ENCODE data around the gene BBS10. TPM values are rescaled to one million over a fixed set of nuclear protein-coding genes. Genes with fewer than 3 reads are reported as not detected.
A peak's percentile ranks its signal among the peaks of the same experiment; 100 is the strongest.
"Not testable (repeated sequence)": the region's sequence is repeated elsewhere in the genome, so short reads cannot be mapped to it uniquely, and the experiment has no call there.

The BBS10 gene
- 1 to 10 TPM in 4 of 6 donors, under 1 TPM in 1, not detected in 1; 0.90 to 4.2 (median 3.5) TPM for polyA plus RNA-seq (ENCODE audit: low read depth in 6 of 6)

GRCh38 chr12:76348079-76348901 lies at the start of gene BBS10:
Gene BBS10, minus strand, starts transcription at chr12:76348415. Its CDS starts 57 bp downstream, at chr12:76348358.
- no peaks in the 10 kb centered on the region for H3K9me3 Mint-ChIP-seq
- H3K4me1 Mint-ChIP-seq = peaks cover 9 to 37% (median 34%) of the 10 kb centered on the region in 3 donors
- H3K4me3 Mint-ChIP-seq = peak within 1 kb of the TSS; percentile 84 to 98 (median 96)

GRCh38 chr12:76391461-76391860 lies 43.2 kb upstream of the BBS10 start:
- Mint-ChIP-seq H3K27me3 (no peaks in the 10 kb centered on the region), H3K4me1 (no peaks in the 10 kb centered on the region), H3K27ac (peak overlapping the region in 2 of 6 donors; percentile 8 to 39), H3K36me3 (peaks cover 21 to 39% of the 10 kb centered on the region in 2 donors), H3K4me3 (no peak overlapping the region), H3K9me3 (no peaks in the 10 kb centered on the region)
- ATAC-seq (ENCODE audit: low read depth in 2 of 2) (no peak), DNase-seq (no peak)

More at GRCh38 chr12:76348079-76348901, at the start of gene BBS10:
- ATAC-seq (ENCODE audit: low read depth in 2 of 2) (peak; percentile 97), DNase-seq (peak; percentile 92)
- Mint-ChIP-seq H3K36me3 (no peaks in the 10 kb centered on the region), H3K27ac (peak within 1 kb of the TSS; percentile 39 to 95 (median 91)), H3K27me3 (no peaks in the 10 kb centered on the region)

- Mint-ChIP-seq H3K9me3 (no peaks in the 10 kb centered on the region), H3K4me1 (no peaks in the 10 kb centered on the region), H3K4me3 (no peak overlapping the region), H3K36me3 (peaks cover 30 to 46% of the 10 kb centered on the region in 2 donors), H3K27me3 (no peaks in the 10 kb centered on the region), H3K27ac (peak overlapping the region in 1 of 6 donors; percentile 7)
- DNase-seq = no peak
- no peak for ATAC-seq (ENCODE audit: low read depth in 2 of 2)
Measured at GRCh38 chr12:76387614-76388013, 39.4 kb upstream of the BBS10 start.

GRCh38 chr12:76384560-76384959 lies 36.3 kb upstream of the BBS10 start:
- Mint-ChIP-seq H3K27me3 (no peaks in the 10 kb centered on the region), H3K4me3 (no peak overlapping the region), H3K27ac (no peak overlapping the region), H3K36me3 (peaks cover 18 to 27% of the 10 kb centered on the region in 2 donors), H3K9me3 (no peaks in the 10 kb centered on the region), H3K4me1 (no peaks in the 10 kb centered on the region)
- ATAC-seq (ENCODE audit: low read depth in 2 of 2) (no peak), DNase-seq (no peak)

GRCh38 chr12:76383988-76384387 lies 35.8 kb upstream of the BBS10 start:
- no peaks in the 10 kb centered on the region for H3K27me3 Mint-ChIP-seq
- H3K27ac Mint-ChIP-seq = no peak overlapping the region
- no peak overlapping the region for H3K4me3 Mint-ChIP-seq
- H3K36me3 Mint-ChIP-seq = peaks cover 18 to 23% of the 10 kb centered on the region in 2 donors
- H3K4me1 Mint-ChIP-seq = no peaks in the 10 kb centered on the region
- ATAC-seq (ENCODE audit: low read depth in 2 of 2) = no peak
- H3K9me3 Mint-ChIP-seq = no peaks in the 10 kb centered on the region
- DNase-seq = no peak

GRCh38 chr12:76379261-76379660 lies 31.0 kb upstream of the BBS10 start:
- ATAC-seq (ENCODE audit: low read depth in 2 of 2) (no peak), DNase-seq (no peak)
- Mint-ChIP-seq H3K27me3 (no peaks in the 10 kb centered on the region), H3K36me3 (peaks cover 17 to 29% of the 10 kb centered on the region in 2 donors), H3K27ac (peak overlapping the region in 1 of 6 donors; percentile 44), H3K4me1 (no peaks in the 10 kb centered on the region), H3K4me3 (no peak overlapping the region), H3K9me3 (peaks cover 0 to 5% (median 0%) of the 10 kb centered on the region in 7 donors)

GRCh38 chr12:76376876-76377275 lies 28.7 kb upstream of the BBS10 start:
- H3K27ac Mint-ChIP-seq = peak overlapping the region in 2 of 6 donors; percentile 30 to 59

GRCh38 chr12:76375939-76376338 lies 27.7 kb upstream of the BBS10 start:
- ATAC-seq (ENCODE audit: low read depth in 2 of 2) = no peak
- Mint-ChIP-seq H3K36me3 (peaks cover 17 to 37% of the 10 kb centered on the region in 2 donors), H3K27ac (no peak overlapping the region), H3K9me3 (peaks cover 0 to 5% (median 0%) of the 10 kb centered on the region in 7 donors), H3K27me3 (no peaks in the 10 kb centered on the region), H3K4me3 (no peak overlapping the region), H3K4me1 (no peaks in the 10 kb centered on the region)
- DNase-seq = no peak

More at GRCh38 chr12:76376876-76377275, 28.7 kb upstream of the BBS10 start:
- H3K27me3 Mint-ChIP-seq; H3K4me1 Mint-ChIP-seq; H3K4me3 Mint-ChIP-seq; H3K9me3 Mint-ChIP-seq; ATAC-seq (ENCODE audit: low read depth in 2 of 2); DNase-seq: not testable (repeated sequence)
- peaks cover 17 to 37% of the 10 kb centered on the region in 2 donors for H3K36me3 Mint-ChIP-seq

- DNase-seq (no peak), ATAC-seq (ENCODE audit: low read depth in 2 of 2) (no peak)
- H3K9me3 Mint-ChIP-seq = peaks cover 0 to 5% (median 0%) of the 10 kb centered on the region in 7 donors
- H3K27ac Mint-ChIP-seq = no peak overlapping the region
- no peaks in the 10 kb centered on the region for H3K4me1 Mint-ChIP-seq
- peaks cover 17 to 40% of the 10 kb centered on the region in 2 donors for H3K36me3 Mint-ChIP-seq
- no peak overlapping the region for H3K4me3 Mint-ChIP-seq
- no peaks in the 10 kb centered on the region for H3K27me3 Mint-ChIP-seq
Measured at GRCh38 chr12:76375470-76375869, 27.3 kb upstream of the BBS10 start.

GRCh38 chr12:76374386-76375020 lies 26.3 kb upstream of the BBS10 start:
- no peaks in the 10 kb centered on the region for H3K27me3 Mint-ChIP-seq

GRCh38 chr12:76368230-76368629 lies 20.0 kb upstream of the BBS10 start:
- H3K27me3 Mint-ChIP-seq = no peaks in the 10 kb centered on the region
- H3K36me3 Mint-ChIP-seq = peaks cover 52 to 71% of the 10 kb centered on the region in 2 donors
- peaks cover 0 to 24% (median 11%) of the 10 kb centered on the region in 7 donors for H3K9me3 Mint-ChIP-seq
- H3K4me3 Mint-ChIP-seq = no peak overlapping the region
- ATAC-seq (ENCODE audit: low read depth in 2 of 2) (no peak), DNase-seq (no peak)
- H3K27ac Mint-ChIP-seq = peak overlapping the region in 2 of 6 donors; percentile 22 to 37
- H3K4me1 Mint-ChIP-seq = peaks cover 0 to 4% (median 0%) of the 10 kb centered on the region in 3 donors

More at GRCh38 chr12:76374386-76375020, 26.3 kb upstream of the BBS10 start:
- H3K36me3 Mint-ChIP-seq = peaks cover 17 to 49% of the 10 kb centered on the region in 2 donors
- no peak for ATAC-seq (ENCODE audit: low read depth in 2 of 2)
- DNase-seq = no peak
- no peaks in the 10 kb centered on the region for H3K4me1 Mint-ChIP-seq
- no peak overlapping the region for H3K27ac Mint-ChIP-seq
- no peak overlapping the region for H3K4me3 Mint-ChIP-seq
- peaks cover 0 to 5% (median 0%) of the 10 kb centered on the region in 7 donors for H3K9me3 Mint-ChIP-seq

GRCh38 chr12:76366163-76366562 lies 17.9 kb upstream of the BBS10 start:
- DNase-seq (no peak), ATAC-seq (ENCODE audit: low read depth in 2 of 2) (no peak)
- Mint-ChIP-seq H3K9me3 (peaks cover 0 to 24% (median 11%) of the 10 kb centered on the region in 7 donors), H3K27ac (no peak overlapping the region), H3K4me1 (peaks cover 0 to 8% (median 0%) of the 10 kb centered on the region in 3 donors), H3K27me3 (no peaks in the 10 kb centered on the region), H3K4me3 (no peak overlapping the region), H3K36me3 (peaks cover 57 to 71% of the 10 kb centered on the region in 2 donors)

GRCh38 chr12:76364131-76364530 lies 15.9 kb upstream of the BBS10 start:
- H3K27me3 Mint-ChIP-seq; ATAC-seq (ENCODE audit: low read depth in 2 of 2): not testable (repeated sequence)
- peaks cover 60 to 65% of the 10 kb centered on the region in 2 donors for H3K36me3 Mint-ChIP-seq

More at GRCh38 chr12:76364131-76364530, 15.9 kb upstream of the BBS10 start:
- H3K4me3 Mint-ChIP-seq, H3K4me1 Mint-ChIP-seq, H3K27ac Mint-ChIP-seq, DNase-seq: not testable (repeated sequence)
- H3K9me3 Mint-ChIP-seq = peaks cover 0 to 24% (median 11%) of the 10 kb centered on the region in 7 donors

Measured in naive B cell (primary cell).